ENCODE data around the gene GPR151. TPM values are rescaled to one million over a fixed set of nuclear protein-coding genes. Genes with fewer than 3 reads are reported as not detected.

Gene GPR151
- not detected in 5 replicates for total RNA-seq (2022; extraction: Qiagen RNA extraction; ENCODE audit: low read depth)

DNA sequence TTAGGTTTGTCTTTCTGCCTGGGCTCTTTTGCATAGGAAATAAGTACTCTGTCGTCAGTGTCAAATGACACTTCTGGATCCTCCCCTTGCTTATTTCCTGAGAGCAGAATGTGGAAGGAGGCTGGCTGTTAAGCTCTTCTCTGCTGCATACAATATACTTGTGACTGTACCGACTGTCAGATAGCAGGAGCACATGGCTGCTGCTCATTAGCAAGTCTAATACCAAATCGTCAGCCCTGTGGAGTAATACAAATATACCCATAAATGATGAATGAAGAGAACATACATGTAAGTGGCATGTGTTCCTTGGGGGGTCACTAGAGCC, at the start of gene GPR151:
Gene GPR151, minus strand, starts transcription at position 40 of the 325 bp plus-strand sequence. CDS start 77 bp downstream, outside the sequence.

Other genes with a start within 250 kb of the GPR151 start
- gene POU4F3, start 177.4 kb downstream of the GPR151 start, total RNA-seq (2022; extraction: Qiagen RNA extraction; ENCODE audit: low read depth): 0.05 to 0.19 TPM (median 0.10 TPM) in 4 of 5 replicates, not detected in the other
- 48.3 to 55.9 TPM (median 52.2 TPM) in 5 replicates for gene TCERG1, start 68.9 kb downstream of the GPR151 start, total RNA-seq (2022; extraction: Qiagen RNA extraction; ENCODE audit: low read depth)